Measurements from ENCODE around the gene SH3BGRL3. TPM values are rescaled to one million over a fixed set of nuclear protein-coding genes. Genes with fewer than 3 reads are reported as not detected.

SH3BGRL3 gene
- total and polyA plus RNA-seq, 2 experiments from 2014 or later, result 30.9 to 370 TPM

GRCh38 chr1:26277719-26278118 lies 2.2 kb upstream of the SH3BGRL3 start (continued):
- TF ChIP-seq ZNF462 (CRISPR knock-in tag; IDR thresholded peaks at IDR 0.05) (no peak), POLR2AphosphoS5 (IDR thresholded peaks at IDR 0.05; ENCODE audit: low read depth) (no peak)

GRCh38 chr1:26278303-26278702 lies 1.6 kb upstream of the SH3BGRL3 start:
- peaks cover 27% of the 10 kb centered on the region for H3F3A ChIP-seq (replicated peaks; ENCODE audit: low read depth)
- no peaks in the 10 kb centered on the region for H3K79me2 ChIP-seq (replicated peaks; ENCODE audit: insufficient read depth)
- no peaks in the 10 kb centered on the region for H3K27me3 ChIP-seq (ENCODE audit: insufficient read depth)
- Mint-ChIP-seq H3K9me3 (no peaks in the 10 kb centered on the region; the same call in 2 of the 3 replicates), H3K4me3 (no peak overlapping the region), H3K27me3 (ENCODE audit: insufficient read depth, low read depth, poor library complexity) (peaks cover 20% of the 10 kb centered on the region), H3K36me3 (ENCODE audit: low read depth) (peaks cover 54% of the 10 kb centered on the region), H3K27ac (peak overlapping the region; percentile 41; the same call in 1 of the 2 replicates), H3K4me1 (peaks cover 48% of the 10 kb centered on the region)
- H3K4me1 ChIP-seq (ENCODE audit: insufficient read depth), result peaks cover 15% of the 10 kb centered on the region
- H3K4me3 ChIP-seq, result no peak overlapping the region
- ATAC-seq (no peak), DNase-seq (ENCODE audit: low spot score) (no peak)
- H3K4me2 ChIP-seq, result no peak overlapping the region
- no peak overlapping the region for H2AFZ ChIP-seq
- no peaks in the 10 kb centered on the region for H3K9me2 ChIP-seq (ENCODE audit: insufficient read depth)
- H3K36me3 ChIP-seq (ENCODE audit: insufficient read depth), result peaks cover 21% of the 10 kb centered on the region
- H3K27ac ChIP-seq (ENCODE audit: low read depth), result no peak overlapping the region
- no peaks in the 10 kb centered on the region; the same call in 1 of the 2 replicates for H4K20me1 ChIP-seq (replicated peaks; ENCODE audit: insufficient read depth)
- TF ChIP-seq CREB1 (CRISPR knock-in tag; IDR thresholded peaks at IDR 0.05; ENCODE audit: low read depth) (no peak), EZH2 (IDR thresholded peaks at IDR 0.05; ENCODE audit: low read depth, unreplicated experiment) (no peak)

Measured in GM23338 (cell line).